ENCODE measurements around the gene ARPC2.

ARPC2 gene

GRCh38 chr2:218267259-218267658, 50.3 kb downstream of the ARPC2 start:
- ChIA-PET POLR2A (interaction anchor here (1.1 kb wide), 1 partner anchor 15 kb away, joined by 3 read pairs; no protein-coding TSS in a partner anchor), CTCF (no interaction called here)
- TF ChIP-seq CTBP1 (IDR thresholded peaks at IDR 0.05; ENCODE audit: borderline replicate concordance) (no peak), ARNT (IDR thresholded peaks at IDR 0.05) (no peak), ZNF384 (IDR thresholded peaks at IDR 0.05) (no peak), LEF1 (IDR thresholded peaks at IDR 0.05; ENCODE audit: borderline replicate concordance) (no peak), NFRKB (IDR thresholded peaks at IDR 0.05) (no peak), BHLHE40 (IDR thresholded peaks at IDR 0.05; ENCODE audit: borderline replicate concordance) (no peak), FOXK2 (IDR thresholded peaks at IDR 0.05) (no peak), SUZ12 (IDR thresholded peaks at IDR 0.05) (no peak), FOXA1 (IDR thresholded peaks at IDR 0.05) (no peak), FOXM1 (IDR thresholded peaks at IDR 0.05; ENCODE audit: borderline replicate concordance) (no peak), HDGF (IDR thresholded peaks at IDR 0.05; ENCODE audit: borderline replicate concordance) (no peak), L3MBTL2 (conservative IDR thresholded peaks at IDR 0.05) (no peak), ELF4 (IDR thresholded peaks at IDR 0.05) (no peak), TARDBP (IDR thresholded peaks at IDR 0.05) (no peak), SP1 (IDR thresholded peaks at IDR 0.05) (no peak)
- TF ChIP-seq, protein P1, sequence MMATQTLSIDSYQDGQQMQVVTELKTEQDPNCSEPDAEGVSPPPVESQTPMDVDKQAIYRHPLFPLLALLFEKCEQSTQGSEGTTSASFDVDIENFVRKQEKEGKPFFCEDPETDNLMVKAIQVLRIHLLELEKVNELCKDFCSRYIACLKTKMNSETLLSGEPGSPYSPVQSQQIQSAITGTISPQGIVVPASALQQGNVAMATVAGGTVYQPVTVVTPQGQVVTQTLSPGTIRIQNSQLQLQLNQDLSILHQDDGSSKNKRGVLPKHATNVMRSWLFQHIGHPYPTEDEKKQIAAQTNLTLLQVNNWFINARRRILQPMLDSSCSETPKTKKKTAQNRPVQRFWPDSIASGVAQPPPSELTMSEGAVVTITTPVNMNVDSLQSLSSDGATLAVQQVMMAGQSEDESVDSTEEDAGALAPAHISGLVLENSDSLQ (IDR thresholded peaks at IDR 0.05): no peak
- DNase-seq (ENCODE audit: extremely low spot score): no peak

DNA sequence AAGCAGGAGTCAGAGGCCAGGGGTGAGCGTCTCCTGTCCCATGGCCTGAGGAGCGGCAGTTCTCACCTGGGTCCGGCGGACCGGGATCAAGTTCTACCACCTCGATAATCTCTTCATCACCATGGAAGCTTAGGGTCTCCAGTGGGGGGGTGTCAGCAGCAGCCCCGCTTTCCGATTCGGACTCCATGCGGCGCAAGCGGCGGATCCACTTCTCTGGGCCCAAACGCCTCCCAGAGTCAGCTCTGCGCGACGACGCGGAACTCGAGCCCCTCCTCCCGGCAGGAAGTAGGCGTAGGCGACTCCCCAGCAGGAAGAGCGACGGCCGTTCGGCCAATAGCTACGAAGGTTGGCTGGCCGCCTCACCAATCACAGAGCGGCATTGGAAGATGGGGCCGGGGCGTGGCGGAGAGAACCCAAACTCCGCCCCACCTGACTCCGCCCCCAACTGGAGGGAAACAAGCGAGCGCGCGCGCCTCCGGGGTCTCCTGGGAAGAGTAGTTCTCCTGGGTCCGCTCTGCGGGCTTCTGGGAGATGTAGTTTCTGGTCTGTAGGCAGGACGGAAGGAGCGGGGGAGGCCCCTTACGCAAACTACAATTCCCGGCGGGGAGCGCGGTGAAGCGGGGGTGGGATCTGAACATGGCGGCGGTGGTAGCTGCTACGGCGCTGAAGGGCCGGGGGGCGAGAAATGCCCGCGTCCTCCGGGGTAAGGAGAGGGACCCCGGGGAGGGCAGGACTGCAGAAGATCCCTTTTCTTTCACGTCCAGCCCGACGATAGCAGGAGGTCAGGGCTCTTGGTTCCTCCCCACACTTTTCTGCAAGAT, 53.1 kb downstream of the ARPC2 start, which contains the start of the genes AAMP and PNKD:
AAMP (minus strand) TSS at position 238 of the 821 bp plus-strand sequence; CDS start at position 187, 51 bp downstream.
PNKD (plus strand) TSS at position 620 of the 821 bp plus-strand sequence; CDS start at position 637, 17 bp downstream.
- DNase-seq (ENCODE audit: extremely low spot score): peak; percentile 98
- POLR2A ChIA-PET: interaction anchor here (0.7 to 2.1 kb wide), 17 partner anchors 10 to 135 kb away, joined by 3 to 12 read pairs (median 4); partner anchors contain the start of genes ARPC2 and GPBAR1
- CTCF ChIA-PET: interaction anchor here (0.9 to 4.4 kb wide), 4 partner anchors 14 to 102 kb away, joined by 4 to 30 read pairs (median 6); partner anchors contain the start of genes CATIP and TMBIM1
- TF ChIP-seq ELF4 (IDR thresholded peaks at IDR 0.05) (peak; percentile 67), L3MBTL2 (conservative IDR thresholded peaks at IDR 0.05) (0 out of 2 replicates have a peak, but pooled peaks have one; percentile 1), LEF1 (IDR thresholded peaks at IDR 0.05; ENCODE audit: borderline replicate concordance) (no peak)
- TF ChIP-seq, protein P1 (IDR thresholded peaks at IDR 0.05): peak; percentile 99

- ChIA-PET CTCF (interaction anchor here (1.0 to 4.4 kb wide), 5 partner anchors 15 to 86 kb away, joined by 4 to 30 read pairs (median 7); partner anchors contain the start of genes CATIP and TMBIM1), POLR2A (interaction anchor here (0.7 to 2.1 kb wide), 13 partner anchors 10 to 135 kb away, joined by 3 to 12 read pairs (median 4); partner anchors contain the start of gene GPBAR1)
- DNase-seq (ENCODE audit: extremely low spot score): no peak
- TF ChIP-seq BHLHE40 (IDR thresholded peaks at IDR 0.05; ENCODE audit: borderline replicate concordance) (no peak), FOXA1 (IDR thresholded peaks at IDR 0.05) (no peak), CTBP1 (IDR thresholded peaks at IDR 0.05; ENCODE audit: borderline replicate concordance) (no peak), ARNT (IDR thresholded peaks at IDR 0.05) (no peak), HDGF (IDR thresholded peaks at IDR 0.05; ENCODE audit: borderline replicate concordance) (no peak), LEF1 (IDR thresholded peaks at IDR 0.05; ENCODE audit: borderline replicate concordance) (no peak), NFRKB (IDR thresholded peaks at IDR 0.05) (no peak), SP1 (IDR thresholded peaks at IDR 0.05) (no peak), L3MBTL2 (conservative IDR thresholded peaks at IDR 0.05) (no peak), TARDBP (IDR thresholded peaks at IDR 0.05) (no peak), ZNF384 (IDR thresholded peaks at IDR 0.05) (no peak), ELF4 (IDR thresholded peaks at IDR 0.05) (no peak), FOXM1 (IDR thresholded peaks at IDR 0.05; ENCODE audit: borderline replicate concordance) (no peak), FOXK2 (IDR thresholded peaks at IDR 0.05) (no peak)
- TF ChIP-seq, protein P1 (IDR thresholded peaks at IDR 0.05): no peak
Measured at GRCh38 chr2:218270721-218271486, 53.9 kb downstream of the ARPC2 start.

DNA sequence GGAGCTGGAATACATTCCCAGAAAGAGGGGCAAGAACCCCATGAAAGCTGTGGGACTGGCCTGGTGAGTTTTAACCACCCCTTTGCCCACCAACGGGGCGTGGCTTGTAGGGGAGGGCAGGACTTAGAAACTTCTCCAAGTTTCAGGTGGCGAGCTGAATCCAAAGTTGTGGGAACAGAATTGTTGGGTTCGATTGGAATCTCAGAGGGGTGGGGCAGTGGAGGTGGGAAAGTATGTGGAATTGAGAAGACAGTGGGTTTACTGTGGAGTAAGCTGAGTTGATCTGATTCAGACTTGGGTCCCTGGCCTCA, 54.5 kb downstream of the ARPC2 start:
- POLR2A ChIA-PET: interaction anchor here (1.9 to 2.1 kb wide), 2 partner anchors 15 to 125 kb away, joined by 11 to 12 read pairs; no protein-coding TSS in a partner anchor
- CTCF ChIA-PET: interaction anchor here (1.4 to 4.4 kb wide), 4 partner anchors 15 to 85 kb away, joined by 5 to 30 read pairs (median 15); partner anchors contain the start of genes CATIP and TMBIM1
- DNase-seq (ENCODE audit: extremely low spot score): no peak
- TF ChIP-seq FOXM1 (IDR thresholded peaks at IDR 0.05; ENCODE audit: borderline replicate concordance) (no peak), CTBP1 (IDR thresholded peaks at IDR 0.05; ENCODE audit: borderline replicate concordance) (no peak)

GRCh38 chr2:218271865-218272530, 55.0 kb downstream of the ARPC2 start:
- ChIA-PET CTCF (interaction anchor here (1.1 to 4.4 kb wide), 5 partner anchors 11 to 114 kb away, joined by 4 to 30 read pairs (median 5); partner anchors contain the start of gene TMBIM1), POLR2A (no interaction called here)
- no peak for DNase-seq (ENCODE audit: extremely low spot score)
- no peak for TF ChIP-seq FOXA1 (IDR thresholded peaks at IDR 0.05)
- TF ChIP-seq SP1 (IDR thresholded peaks at IDR 0.05): no peak
- TF ChIP-seq LEF1 (IDR thresholded peaks at IDR 0.05; ENCODE audit: borderline replicate concordance): no peak
- TF ChIP-seq FOXK2 (IDR thresholded peaks at IDR 0.05): no peak
- no peak for TF ChIP-seq L3MBTL2 (conservative IDR thresholded peaks at IDR 0.05)
- TF ChIP-seq FOXM1 (IDR thresholded peaks at IDR 0.05; ENCODE audit: borderline replicate concordance): no peak

Measured in HEK293T (cell line).